ENCODE data around the gene CAPN14. TPM values are rescaled to one million over a fixed set of nuclear protein-coding genes. Genes with fewer than 3 reads are reported as not detected.
"Not testable (repeated sequence)": the region's sequence is repeated elsewhere in the genome, so short reads cannot be mapped to it uniquely, and the experiment has no call there.

Gene CAPN14
- polyA plus RNA-seq, 12 donors = 0.04 to 0.14 (median 0.08) TPM; not detected in 8

- DNase-seq = no peak
These were observed 20.7 kb downstream of the CAPN14 start for GRCh38 chr2:31196622-31197021.

GRCh38 chr2:31193806-31194205, 23.5 kb downstream of the CAPN14 start:
- DNase-seq = no peak

GRCh38 chr2:31192851-31193392, 24.4 kb downstream of the CAPN14 start:
- DNase-seq = no peak

- DNase-seq = no peak
These were observed 24.9 kb downstream of the CAPN14 start for GRCh38 chr2:31192396-31192795.

GRCh38 chr2:31191931-31192330, 25.4 kb downstream of the CAPN14 start:
- DNase-seq = no peak

- DNase-seq = no peak
These were observed 27.1 kb downstream of the CAPN14 start for GRCh38 chr2:31190188-31190587.

GRCh38 chr2:31189141-31189540, 28.2 kb downstream of the CAPN14 start:
- no peak for DNase-seq

GRCh38 chr2:31188131-31188530, 29.2 kb downstream of the CAPN14 start:
- DNase-seq = no peak

GRCh38 chr2:31187166-31187565, 30.1 kb downstream of the CAPN14 start:
- no peak for DNase-seq

GRCh38 chr2:31183973-31184372, 33.3 kb downstream of the CAPN14 start:
- not testable (repeated sequence) for DNase-seq

GRCh38 chr2:31176742-31177141, 40.6 kb downstream of the CAPN14 start:
- no peak for DNase-seq

- DNase-seq = no peak
These were observed 46.2 kb downstream of the CAPN14 start for GRCh38 chr2:31171142-31171541.

- DNase-seq = peak; percentile 59
These were observed 47.1 kb downstream of the CAPN14 start for GRCh38 chr2:31170071-31170698.

- DNase-seq = no peak
These were observed 49.0 kb downstream of the CAPN14 start for GRCh38 chr2:31168291-31168690.

GRCh38 chr2:31166925-31167324, 50.4 kb downstream of the CAPN14 start:
- no peak for DNase-seq

- no peak for DNase-seq
These were observed 54.2 kb downstream of the CAPN14 start for GRCh38 chr2:31163011-31163539.

GRCh38 chr2:31161637-31162036, 55.7 kb downstream of the CAPN14 start:
- DNase-seq = no peak

- no peak for DNase-seq
These were observed 65.8 kb downstream of the CAPN14 start for GRCh38 chr2:31151501-31151900.

- DNase-seq = no peak
These were observed 67.1 kb downstream of the CAPN14 start for GRCh38 chr2:31150120-31150670.

GRCh38 chr2:31148514-31148913, 68.8 kb downstream of the CAPN14 start:
- DNase-seq = no peak

- DNase-seq = no peak
These were observed 69.7 kb downstream of the CAPN14 start for GRCh38 chr2:31147645-31148044.

GRCh38 chr2:31142110-31142509, 75.2 kb downstream of the CAPN14 start:
- no peak for DNase-seq

- no peak for DNase-seq
These were observed 75.8 kb downstream of the CAPN14 start for GRCh38 chr2:31141443-31142085.
